Smooth muscle cell (in vitro differentiated cells): ENCODE results near the gene CLBA1. TPM values are rescaled to one million over a fixed set of nuclear protein-coding genes. Genes with fewer than 3 reads are reported as not detected.
A peak's percentile ranks its signal among the peaks of the same experiment; 100 is the strongest.

Source experiments
- DNase-seq: peaks from one replicate; lab custom pipeline; 2025; ENCODE audit not compliant: unreplicated experiment; lab: John Stamatoyannopoulos, UW
- H2AFZ ChIP-seq: fragments of 200-600 bp; sonication (generic); 2 replicates; pipeline ENCODE4 v1.6.0; 2016; ENCODE audit warnings: antibody characterized with exemption, low read depth, mild to moderate bottlenecking
- H3F3A ChIP-seq: fragments of 200-600 bp; sonication (generic); 2 replicates; pipeline ENCODE4 v1.6.0; 2017; ENCODE audit warnings: antibody characterized with exemption, low read depth
- H3K27ac ChIP-seq: fragments of 200-600 bp; sonication (generic); 2 replicates; pipeline ENCODE4 v1.5.1; 2016; ENCODE audit warnings: low read depth, mild to moderate bottlenecking
- H3K27me3 ChIP-seq: fragments of 200-600 bp; sonication (generic); 2 replicates; pipeline ENCODE4 v1.6.1; 2016; ENCODE audit warnings: low read depth, mild to moderate bottlenecking
- H3K36me3 ChIP-seq: fragments of 200-600 bp; sonication (generic); 2 replicates; pipeline ENCODE4 v1.5.1; 2016; ENCODE audit warnings: low read depth
- H3K4me1 ChIP-seq: fragments of 200-600 bp; sonication (generic); 2 replicates; pipeline ENCODE4 v1.5.1; 2016; ENCODE audit warnings: low read depth
- H3K4me2 ChIP-seq: fragments of 200-600 bp; sonication (generic); 2 replicates; pipeline ENCODE4 v1.6.0; 2016; ENCODE audit warnings: mild to moderate bottlenecking
- H3K4me3 ChIP-seq: fragments of 200-600 bp; sonication (generic); 2 replicates; pipeline ENCODE4 v1.5.1; 2016; ENCODE audit warnings: mild to moderate bottlenecking
- H3K79me2 ChIP-seq: fragments of 200-600 bp; sonication (generic); 2 replicates; pipeline ENCODE4 v1.6.0; 2016; ENCODE audit warnings: low read depth, mild to moderate bottlenecking
- H3K9ac ChIP-seq: fragments of 200-600 bp; sonication (generic); 2 replicates; pipeline ENCODE4 v1.6.0; 2016; ENCODE audit warnings: low read depth
- H3K9me3 ChIP-seq: fragments of 200-600 bp; sonication (generic); replicated peaks from 2 replicates; pipeline ENCODE4 v1.5.1; 2016; ENCODE audit warnings: low read depth
- H4K20me1 ChIP-seq: fragments of 200-600 bp; sonication (generic); 2 replicates; pipeline ENCODE4 v1.6.0; 2016; ENCODE audit warnings: low read depth
- WGBS: methylation state at CpG from one replicate; pipeline ENCODE4 v1.1.7; 2016; ENCODE audit warnings: low lambda C conversion rate; 5-methylcytosine and 5-hydroxymethylcytosine counted together
- polyA plus RNA-seq: library from polyadenylated mRNA; unstranded; fragments of >200 nt; fragmentation: Nextera tagmentation; extraction: Ambion mirVana; gene quantifications from 2 replicates; pipeline ENCODE4 v1.2.1, GENCODE V29; 2016
- total RNA-seq: library from RNA; depleted of rRNA; stranded (reverse); fragments of >200 nt; gene quantifications from 2 replicates; pipeline ENCODE4 v1.2.3, GENCODE V29; 2014
- TF ChIP-seq, protein P1 (sequence below): fragments of 200-600 bp; sonication (generic); IDR thresholded peaks from 2 replicates; pipeline ENCODE4 v1.5.1; 2017; ENCODE audit warnings: borderline replicate concordance, mild to moderate bottlenecking, antibody characterized with exemption; ENCODE audit not compliant: insufficient read depth, poor library complexity, severe bottlenecking

Gene CLBA1
- total and polyA plus RNA-seq, 2 experiments from 2014 or later, result 5.0 to 8.7 TPM

DNA sequence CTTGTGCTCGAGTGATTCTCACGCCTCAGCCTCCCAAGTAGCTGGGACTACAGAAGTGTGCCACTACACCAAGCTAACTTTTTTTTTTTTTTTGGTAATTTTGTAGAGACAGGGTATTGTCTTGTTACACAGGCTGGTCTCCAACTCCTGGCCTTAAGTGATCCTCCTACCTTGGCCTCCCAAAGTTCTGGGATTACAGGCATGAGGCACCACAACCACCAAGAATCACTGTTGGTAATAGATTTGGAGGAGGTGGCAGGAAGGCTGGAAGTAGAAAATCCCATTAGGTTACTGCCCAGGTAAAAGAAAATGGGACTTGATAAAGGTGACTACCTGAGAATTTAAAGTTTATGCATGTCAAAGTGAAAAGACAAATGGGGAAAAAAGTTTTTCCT lies 36.7 kb downstream of the CLBA1 start:
- peaks cover 26% of the 10 kb centered on the region for H4K20me1 ChIP-seq
- TF ChIP-seq, protein P1, sequence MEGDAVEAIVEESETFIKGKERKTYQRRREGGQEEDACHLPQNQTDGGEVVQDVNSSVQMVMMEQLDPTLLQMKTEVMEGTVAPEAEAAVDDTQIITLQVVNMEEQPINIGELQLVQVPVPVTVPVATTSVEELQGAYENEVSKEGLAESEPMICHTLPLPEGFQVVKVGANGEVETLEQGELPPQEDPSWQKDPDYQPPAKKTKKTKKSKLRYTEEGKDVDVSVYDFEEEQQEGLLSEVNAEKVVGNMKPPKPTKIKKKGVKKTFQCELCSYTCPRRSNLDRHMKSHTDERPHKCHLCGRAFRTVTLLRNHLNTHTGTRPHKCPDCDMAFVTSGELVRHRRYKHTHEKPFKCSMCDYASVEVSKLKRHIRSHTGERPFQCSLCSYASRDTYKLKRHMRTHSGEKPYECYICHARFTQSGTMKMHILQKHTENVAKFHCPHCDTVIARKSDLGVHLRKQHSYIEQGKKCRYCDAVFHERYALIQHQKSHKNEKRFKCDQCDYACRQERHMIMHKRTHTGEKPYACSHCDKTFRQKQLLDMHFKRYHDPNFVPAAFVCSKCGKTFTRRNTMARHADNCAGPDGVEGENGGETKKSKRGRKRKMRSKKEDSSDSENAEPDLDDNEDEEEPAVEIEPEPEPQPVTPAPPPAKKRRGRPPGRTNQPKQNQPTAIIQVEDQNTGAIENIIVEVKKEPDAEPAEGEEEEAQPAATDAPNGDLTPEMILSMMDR, result no peak
- no peaks in the 10 kb centered on the region for H3K36me3 ChIP-seq
- peak overlapping the region; percentile 80 for H3K9ac ChIP-seq
- WGBS, result 91% methylated on average over 2 of the region's 2 CpGs
- H3K79me2 ChIP-seq, result peaks cover 38% of the 10 kb centered on the region
- H3K4me3 ChIP-seq, result peak overlapping the region; percentile 77
- H3K4me2 ChIP-seq, result peak overlapping the region; percentile 100
- H3F3A ChIP-seq, result peaks cover 30% of the 10 kb centered on the region
- no peak overlapping the region for H2AFZ ChIP-seq
- H3K27me3 ChIP-seq, result no peaks in the 10 kb centered on the region
- H3K4me1 ChIP-seq, result peaks cover 31% of the 10 kb centered on the region
- H3K9me3 ChIP-seq, result no peaks in the 10 kb centered on the region
- DNase-seq, result no peak
- H3K27ac ChIP-seq, result no peak overlapping the region

DNA sequence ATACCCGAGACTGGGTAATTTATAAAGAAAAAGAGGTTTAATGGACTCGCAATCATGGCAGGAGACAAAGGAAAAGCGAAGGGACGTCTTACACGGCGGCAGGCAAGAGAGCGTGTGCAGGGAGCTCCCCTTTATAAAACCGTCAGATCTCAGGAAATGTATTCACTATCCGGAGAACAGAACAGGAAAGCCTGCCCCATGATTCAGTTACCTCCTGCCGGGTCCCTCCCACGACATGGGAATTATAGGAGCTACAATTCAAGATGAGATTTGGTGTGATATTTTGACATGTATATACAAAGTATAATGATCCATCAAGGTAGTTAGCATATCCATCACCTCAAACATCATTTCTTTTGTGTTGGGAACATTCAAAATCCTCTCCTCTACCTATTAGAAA lies 37.6 kb downstream of the CLBA1 start:
- WGBS, result 80% methylated on average over 11 of the region's 11 CpGs
- Histone ChIP-seq H3K36me3 (no peaks in the 10 kb centered on the region), H3K4me3 (no peak overlapping the region), H3F3A (peaks cover 30% of the 10 kb centered on the region), H3K9me3 (no peaks in the 10 kb centered on the region), H3K79me2 (peaks cover 29% of the 10 kb centered on the region), H3K4me2 (no peak overlapping the region), H2AFZ (no peak overlapping the region), H3K27ac (peak overlapping the region; percentile 89), H3K4me1 (peaks cover 26% of the 10 kb centered on the region), H4K20me1 (peaks cover 18% of the 10 kb centered on the region), H3K9ac (no peak overlapping the region), H3K27me3 (no peaks in the 10 kb centered on the region)
- TF ChIP-seq, protein P1, result no peak
- DNase-seq, result no peak

DNA sequence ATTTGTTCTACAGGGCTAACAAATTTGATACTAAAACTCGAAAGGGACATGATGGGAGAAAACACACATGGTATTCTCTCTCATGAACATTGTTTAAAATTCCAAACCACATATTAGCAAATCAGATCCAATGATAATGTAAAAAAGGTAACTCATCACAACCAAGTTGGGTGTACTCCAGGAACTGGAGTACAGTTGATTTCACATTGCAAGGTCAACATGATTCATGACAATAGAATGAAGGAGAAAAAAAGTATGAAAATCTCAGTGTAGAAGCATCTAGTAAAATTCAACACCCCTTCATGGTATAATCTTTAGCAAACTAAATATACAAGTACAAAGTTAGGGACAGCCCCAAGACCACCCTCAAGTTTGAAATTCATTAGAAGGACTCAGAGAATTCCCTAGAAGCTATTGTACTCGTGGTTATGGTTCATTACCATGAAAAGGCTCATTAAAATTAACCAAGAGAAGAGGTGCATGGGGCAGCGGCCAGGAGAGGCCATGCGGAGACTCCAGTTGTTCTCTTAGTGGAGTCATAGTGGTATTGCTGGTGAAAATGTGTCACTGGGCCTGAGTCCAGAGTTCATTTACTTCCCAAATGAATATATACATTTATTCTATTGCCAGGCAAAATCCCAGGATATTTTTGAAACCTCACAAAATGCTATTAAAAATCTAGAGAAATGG lies 38.3 kb downstream of the CLBA1 start:
- peaks cover 21% of the 10 kb centered on the region for H3K79me2 ChIP-seq
- H3F3A ChIP-seq, result peaks cover 30% of the 10 kb centered on the region
- no peak overlapping the region for H2AFZ ChIP-seq
- H3K9ac ChIP-seq, result peak overlapping the region; percentile 66
- H3K4me3 ChIP-seq, result no peak overlapping the region
- peaks cover 18% of the 10 kb centered on the region for H3K4me1 ChIP-seq
- 75% methylated on average over 4 of the region's 4 CpGs for WGBS
- no peaks in the 10 kb centered on the region for H3K9me3 ChIP-seq
- TF ChIP-seq, protein P1, result no peak
- H3K36me3 ChIP-seq, result no peaks in the 10 kb centered on the region
- peaks cover 10% of the 10 kb centered on the region for H4K20me1 ChIP-seq
- H3K27me3 ChIP-seq, result no peaks in the 10 kb centered on the region
- H3K4me2 ChIP-seq, result peak overlapping the region; percentile 36
- no peak for DNase-seq
- peak overlapping the region; percentile 89 for H3K27ac ChIP-seq

DNA sequence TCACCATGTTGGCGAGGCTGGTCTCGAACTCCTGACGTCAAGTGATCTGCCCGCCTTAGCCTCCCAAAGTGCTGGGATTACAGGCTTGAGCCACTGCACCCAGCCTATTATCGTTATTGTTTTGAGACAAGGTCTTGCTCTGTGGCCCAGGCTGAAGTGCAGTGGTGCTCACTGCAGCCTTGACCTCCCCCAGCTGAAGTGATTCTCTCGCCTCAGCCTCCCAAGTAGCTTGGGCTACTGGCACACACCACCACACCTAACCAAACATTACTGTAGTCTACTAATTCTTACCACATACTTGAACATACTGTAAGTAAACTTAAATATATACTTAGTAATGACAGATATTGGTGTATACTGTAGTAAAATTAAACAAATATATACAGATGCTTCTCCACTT lies 39.8 kb downstream of the CLBA1 start:
- Histone ChIP-seq H4K20me1 (no peaks in the 10 kb centered on the region), H3K9ac (peak overlapping the region; percentile 38), H2AFZ (no peak overlapping the region), H3K4me1 (peaks cover 5% of the 10 kb centered on the region), H3K27me3 (no peaks in the 10 kb centered on the region), H3K4me3 (no peak overlapping the region), H3K4me2 (no peak overlapping the region), H3K27ac (peak overlapping the region; percentile 89), H3K9me3 (no peaks in the 10 kb centered on the region), H3F3A (peaks cover 23% of the 10 kb centered on the region), H3K79me2 (peaks cover 6% of the 10 kb centered on the region), H3K36me3 (no peaks in the 10 kb centered on the region)
- DNase-seq, result no peak
- TF ChIP-seq, protein P1, result no peak
- WGBS, result 97% methylated on average over 6 of the region's 6 CpGs
